Left kidney (tissue), 2 donors: Measurements from ENCODE around the gene AURKAIP1. TPM values are rescaled to one million over a fixed set of nuclear protein-coding genes. Genes with fewer than 3 reads are reported as not detected.

Experiments used
- DNase-seq: peaks from one replicate; pipeline ENCODE4 v3.0.0-alpha.2; 2013
- polyA plus RNA-seq: library from polyadenylated mRNA; unstranded; fragments of 120-200 nt; gene quantifications from one replicate; pipeline ENCODE4 v1.2.1, GENCODE V29; 2013; ENCODE audit not compliant: insufficient read length

AURKAIP1 gene
- polyA plus RNA-seq, 1 donor: 50.6 TPM

- DNase-seq: no peak
These were observed 8.9 kb downstream of the AURKAIP1 start for GRCh38 chr1:1365875-1366698.

GRCh38 chr1:1364266-1364665 is 10.7 kb downstream of the AURKAIP1 start:
- DNase-seq: no peak

- DNase-seq: no peak
These were observed 13.0 kb downstream of the AURKAIP1 start for GRCh38 chr1:1361982-1362423.

GRCh38 chr1:1361233-1361981 is 13.6 kb downstream of the AURKAIP1 start:
- no peak for DNase-seq

GRCh38 chr1:1360506-1361169 is 14.4 kb downstream of the AURKAIP1 start:
- no peak for DNase-seq

- DNase-seq: no peak
These were observed 15.1 kb downstream of the AURKAIP1 start for GRCh38 chr1:1359664-1360468.

- DNase-seq: no peak
These were observed 15.7 kb downstream of the AURKAIP1 start for GRCh38 chr1:1359308-1359663.

- DNase-seq: peak; percentile 69
These were observed 16.4 kb downstream of the AURKAIP1 start, which contains the start of gene MXRA8 for GRCh38 chr1:1358433-1359271. Gene MXRA8 (minus strand): TSS chr1:1358555. CDS start chr1:1358504, 51 bp downstream.

- DNase-seq: no peak
These were observed 17.1 kb downstream of the AURKAIP1 start for GRCh38 chr1:1357871-1358432.

GRCh38 chr1:1356796-1357401 is 18.1 kb downstream of the AURKAIP1 start:
- DNase-seq: no peak

- DNase-seq: no peak
These were observed 18.7 kb downstream of the AURKAIP1 start for GRCh38 chr1:1356166-1356795.

- no peak for DNase-seq
These were observed 19.6 kb downstream of the AURKAIP1 start for GRCh38 chr1:1355416-1355815.

GRCh38 chr1:1354271-1355247 is 20.4 kb downstream of the AURKAIP1 start:
- DNase-seq: no peak

GRCh38 chr1:1353389-1354151 is 21.4 kb downstream of the AURKAIP1 start:
- DNase-seq: no peak

- DNase-seq: no peak
These were observed 22.1 kb downstream of the AURKAIP1 start for GRCh38 chr1:1352786-1353388.

- DNase-seq: no peak
These were observed 23.2 kb downstream of the AURKAIP1 start for GRCh38 chr1:1351511-1352427.
